ENCODE data around the gene SKOR1.

GRCh38 chr15:67836955-67837354 lies 11.6 kb downstream of the SKOR1 start:
- TF ChIP-seq CTCF (IDR thresholded peaks at IDR 0.05) (no peak), POLR2A (IDR thresholded peaks at IDR 0.05) (no peak)

All from thyroid gland (tissue), 4 donors.